HG03039 (cell line): Measurements from ENCODE around the gene STX16.
"Not testable (repeated sequence)": the region's sequence is repeated elsewhere in the genome, so short reads cannot be mapped to it uniquely, and the experiment has no call there.

Experiments
- ATAC-seq: cut with Tn5 transposase; IDR thresholded peaks from one replicate; pipeline ENCODE4 v1.9.1; 2021; ENCODE audit warnings: mild to moderate bottlenecking, moderate library complexity; ENCODE audit not compliant: unreplicated experiment

Gene STX16

GRCh38 chr20:58720890-58721289 is 69.8 kb downstream of the STX16 start:
- ATAC-seq: no peak

- ATAC-seq: no peak
Observed at GRCh38 chr20:58721951-58722778, 71.1 kb downstream of the STX16 start.

- no peak for ATAC-seq
Observed at GRCh38 chr20:58722877-58723627, 72.0 kb downstream of the STX16 start.

- ATAC-seq: no peak
Observed at GRCh38 chr20:58723628-58723984, 72.5 kb downstream of the STX16 start.

DNA sequence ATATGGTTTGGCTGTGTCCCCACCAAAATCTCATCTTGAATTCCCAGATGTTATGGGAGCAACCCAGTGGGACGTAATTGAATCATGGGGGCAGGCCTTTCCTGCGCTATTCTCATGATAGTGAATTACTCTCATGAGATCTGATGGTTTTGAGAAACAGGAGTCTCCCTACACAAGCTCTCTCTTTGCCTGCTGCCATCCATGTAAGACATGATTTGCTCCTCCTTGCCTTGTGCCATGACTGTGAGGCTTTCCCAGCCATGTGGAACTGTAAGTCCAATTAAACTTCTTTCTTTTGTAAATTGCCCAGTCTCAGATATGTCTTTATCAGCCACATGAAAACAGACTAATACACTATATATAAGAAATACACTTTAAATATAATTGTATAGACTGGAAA is 75.1 kb downstream of the STX16 start:
- ATAC-seq: not testable (repeated sequence)
